Measurements from ENCODE around the gene LMF2. TPM values are rescaled to one million over a fixed set of nuclear protein-coding genes. Genes with fewer than 3 reads are reported as not detected.
A peak's percentile ranks its signal among the peaks of the same experiment; 100 is the strongest.

The LMF2 gene
- total RNA-seq, 1 experiment from 2014 or later = 56.9 TPM

DNA sequence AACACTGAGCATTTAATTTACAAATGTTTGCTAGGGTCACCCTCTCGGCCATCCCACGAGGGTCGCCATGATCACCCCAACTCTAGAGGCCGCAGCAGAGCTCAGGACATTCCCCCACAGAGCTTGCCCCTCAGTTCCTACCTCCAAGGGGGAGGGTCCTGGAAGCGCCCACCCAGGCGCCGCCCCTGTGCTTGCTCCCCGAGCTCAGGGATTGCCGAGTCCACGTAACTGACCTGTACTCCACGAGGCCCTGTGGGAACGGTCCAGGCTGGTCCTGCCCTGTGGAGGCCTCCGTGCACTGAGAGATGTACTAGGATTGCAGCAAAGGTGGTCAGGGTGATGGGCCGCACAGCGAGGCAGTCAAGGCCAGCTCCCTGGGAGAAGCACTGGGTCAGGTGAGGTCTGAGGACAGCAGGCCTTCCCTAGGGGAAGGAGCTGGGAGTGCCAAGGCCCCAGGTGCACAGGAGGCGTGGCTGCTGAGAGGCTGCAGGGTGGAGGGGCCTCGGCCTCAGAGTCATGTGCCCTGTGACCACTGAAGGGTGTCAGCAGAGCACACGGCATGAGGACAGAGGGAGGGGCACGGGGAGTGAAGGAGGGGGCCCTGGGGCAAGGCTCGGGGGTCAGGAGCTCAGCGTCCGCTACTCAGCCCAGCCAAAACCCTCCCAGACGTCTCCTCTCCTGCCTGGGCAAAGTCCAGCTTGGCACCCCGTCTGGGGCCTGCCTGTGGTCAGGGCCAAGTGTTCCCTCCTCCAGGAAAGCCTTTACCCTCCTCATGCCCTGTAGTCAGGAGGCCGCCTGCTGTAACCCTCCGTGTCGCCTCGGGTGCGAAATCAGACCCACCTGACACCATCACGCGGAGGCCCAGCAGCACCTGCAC lies 23.3 kb downstream of the LMF2 start:
- ATAC-seq (no peak), DNase-seq (ENCODE audit: low read depth, low spot score) (no peak)
- no peak overlapping the region for H3K4me2 ChIP-seq (ENCODE audit: low read length)
- no peak overlapping the region for H3K4me3 ChIP-seq (replicated peaks in 1 of 2; ENCODE audit: low read depth in 1 of 2, low read length in 2 of 2)
- H3K27ac ChIP-seq (ENCODE audit: low read depth, low read length) = no peak overlapping the region; the same call in 1 of the 2 replicates
- TF ChIP-seq, protein P1, sequence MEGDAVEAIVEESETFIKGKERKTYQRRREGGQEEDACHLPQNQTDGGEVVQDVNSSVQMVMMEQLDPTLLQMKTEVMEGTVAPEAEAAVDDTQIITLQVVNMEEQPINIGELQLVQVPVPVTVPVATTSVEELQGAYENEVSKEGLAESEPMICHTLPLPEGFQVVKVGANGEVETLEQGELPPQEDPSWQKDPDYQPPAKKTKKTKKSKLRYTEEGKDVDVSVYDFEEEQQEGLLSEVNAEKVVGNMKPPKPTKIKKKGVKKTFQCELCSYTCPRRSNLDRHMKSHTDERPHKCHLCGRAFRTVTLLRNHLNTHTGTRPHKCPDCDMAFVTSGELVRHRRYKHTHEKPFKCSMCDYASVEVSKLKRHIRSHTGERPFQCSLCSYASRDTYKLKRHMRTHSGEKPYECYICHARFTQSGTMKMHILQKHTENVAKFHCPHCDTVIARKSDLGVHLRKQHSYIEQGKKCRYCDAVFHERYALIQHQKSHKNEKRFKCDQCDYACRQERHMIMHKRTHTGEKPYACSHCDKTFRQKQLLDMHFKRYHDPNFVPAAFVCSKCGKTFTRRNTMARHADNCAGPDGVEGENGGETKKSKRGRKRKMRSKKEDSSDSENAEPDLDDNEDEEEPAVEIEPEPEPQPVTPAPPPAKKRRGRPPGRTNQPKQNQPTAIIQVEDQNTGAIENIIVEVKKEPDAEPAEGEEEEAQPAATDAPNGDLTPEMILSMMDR (IDR thresholded peaks at IDR 0.05 in 2 of 3, conservative IDR thresholded peaks at IDR 0.05 in 1 of 3; ENCODE audit: borderline replicate concordance in 1 of 3, insufficient read depth in 1 of 3, low read depth in 2 of 3, low read length in 2 of 3) = no peak
- TF ChIP-seq, protein P2, sequence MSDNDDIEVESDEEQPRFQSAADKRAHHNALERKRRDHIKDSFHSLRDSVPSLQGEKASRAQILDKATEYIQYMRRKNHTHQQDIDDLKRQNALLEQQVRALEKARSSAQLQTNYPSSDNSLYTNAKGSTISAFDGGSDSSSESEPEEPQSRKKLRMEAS (IDR thresholded peaks at IDR 0.05) = no peak
- no peak for TF ChIP-seq JUND (IDR thresholded peaks at IDR 0.05)
- TF ChIP-seq EZH2 (IDR thresholded peaks at IDR 0.05) = no peak
- TF ChIP-seq SIN3A (IDR thresholded peaks at IDR 0.05; ENCODE audit: low read depth) = no peak
- TF ChIP-seq POLR2A (IDR thresholded peaks at IDR 0.05; ENCODE audit: borderline replicate concordance, extremely low read depth, insufficient read depth, insufficient read length) = no peak
- no peak for TF ChIP-seq CBX3 (IDR thresholded peaks at IDR 0.05; ENCODE audit: low read depth)
- peak; percentile 37; the same call in 1 of the 2 replicates for TF ChIP-seq POLR2AphosphoS5 (IDR thresholded peaks at IDR 0.05; ENCODE audit: low read depth, low read length)
- no peaks in the 10 kb centered on the region for H3K79me2 ChIP-seq (ENCODE audit: insufficient read depth, low read length)
- H3K4me1 ChIP-seq (ENCODE audit: control insufficient read depth in 1 of 2, insufficient read depth in 2 of 2, low read length in 2 of 2) = peaks cover 8 to 32% of the 10 kb centered on the region in 2 experiments; a peak in 3 of 4 replicates
- POLR2A ChIA-PET = no interaction called here
- H2AFZ ChIP-seq (ENCODE audit: low read depth, low read length, poor library complexity, severe bottlenecking) = no peak overlapping the region
- no peaks in the 10 kb centered on the region for H3K9me3 ChIP-seq (ENCODE audit: control insufficient read depth in 1 of 2, insufficient read depth in 1 of 2, low read depth in 1 of 2, low read length in 2 of 2)
- H3K9ac ChIP-seq (ENCODE audit: low read length) = no peak overlapping the region
- intact Hi-C loops (cut with micrococcal nuclease) = no loop called here
- H4K20me1 ChIP-seq (ENCODE audit: insufficient read depth) = no peaks in the 10 kb centered on the region
- CTCF ChIA-PET = interaction anchor here (0.6 to 1.6 kb wide), 4 partner anchors 14 to 247 kb away, joined by 3 to 4 read pairs (median 4); no protein-coding TSS in a partner anchor
- no TSS peak for BruUV-seq (replicated peaks)
- H3K27me3 ChIP-seq (ENCODE audit: insufficient read depth, low read length) = no peaks in the 10 kb centered on the region
- no peaks in the 10 kb centered on the region for H3K36me3 ChIP-seq (ENCODE audit: control insufficient read depth in 1 of 2, insufficient read depth in 2 of 2, low read length in 2 of 2)
- RAD21 ChIA-PET (ENCODE audit: low non-redundant PET in 1 of 2, low total read pairs in 2 of 2, uncharacterized antibody in 2 of 2, unreplicated experiment in 2 of 2) = no interaction called here
- H3K9me2 ChIP-seq (ENCODE audit: insufficient read depth) = no peaks in the 10 kb centered on the region
